NB4 (cell line): ENCODE measurements around the gene GAN.

ENCODE experiments used
- MYC ChIP-seq: IDR thresholded peaks from 2 replicates; pipeline ENCODE4 v1.6.1; 2011; ENCODE audit warnings: low read depth, low read length
- TF ChIP-seq, protein P1 (sequence below): IDR thresholded peaks from one replicate; pipeline ENCODE4 v1.5.1; 2012; ENCODE audit warnings: low read depth, low read length

DNA sequence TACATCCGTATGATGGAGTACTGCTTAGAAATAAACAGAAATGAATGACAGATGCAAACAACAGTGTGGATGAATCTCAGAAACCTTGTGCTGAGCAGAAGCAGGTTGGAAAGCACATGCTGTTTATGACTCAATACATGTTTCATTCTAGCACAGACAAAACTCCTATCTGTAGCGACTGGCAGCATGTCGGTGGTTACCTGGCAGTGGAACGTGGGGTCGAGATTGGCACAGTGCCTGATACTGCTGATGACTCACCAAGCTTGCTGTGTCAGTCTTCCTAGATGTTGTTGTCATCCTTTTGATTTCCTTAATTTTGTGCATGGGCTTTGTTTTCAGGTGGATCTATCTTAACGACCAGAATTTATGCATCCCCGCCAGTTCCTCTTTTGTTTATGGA, 62.1 kb downstream of the GAN start:
- TF ChIP-seq MYC: no peak
- TF ChIP-seq, protein P1, sequence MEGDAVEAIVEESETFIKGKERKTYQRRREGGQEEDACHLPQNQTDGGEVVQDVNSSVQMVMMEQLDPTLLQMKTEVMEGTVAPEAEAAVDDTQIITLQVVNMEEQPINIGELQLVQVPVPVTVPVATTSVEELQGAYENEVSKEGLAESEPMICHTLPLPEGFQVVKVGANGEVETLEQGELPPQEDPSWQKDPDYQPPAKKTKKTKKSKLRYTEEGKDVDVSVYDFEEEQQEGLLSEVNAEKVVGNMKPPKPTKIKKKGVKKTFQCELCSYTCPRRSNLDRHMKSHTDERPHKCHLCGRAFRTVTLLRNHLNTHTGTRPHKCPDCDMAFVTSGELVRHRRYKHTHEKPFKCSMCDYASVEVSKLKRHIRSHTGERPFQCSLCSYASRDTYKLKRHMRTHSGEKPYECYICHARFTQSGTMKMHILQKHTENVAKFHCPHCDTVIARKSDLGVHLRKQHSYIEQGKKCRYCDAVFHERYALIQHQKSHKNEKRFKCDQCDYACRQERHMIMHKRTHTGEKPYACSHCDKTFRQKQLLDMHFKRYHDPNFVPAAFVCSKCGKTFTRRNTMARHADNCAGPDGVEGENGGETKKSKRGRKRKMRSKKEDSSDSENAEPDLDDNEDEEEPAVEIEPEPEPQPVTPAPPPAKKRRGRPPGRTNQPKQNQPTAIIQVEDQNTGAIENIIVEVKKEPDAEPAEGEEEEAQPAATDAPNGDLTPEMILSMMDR: no peak
